GM18526 (cell line): Measurements from ENCODE around the gene CHMP6.

Experiments
- POLR2A ChIP-seq: IDR thresholded peaks from 3 replicates; pipeline ENCODE4 v1.6.1; 2011; ENCODE audit not compliant: insufficient read length; ENCODE audit errors: extremely low read depth

The CHMP6 gene

GRCh38 chr17:80992077-80992947 lies 671 bp downstream of the CHMP6 start:
- no peak for TF ChIP-seq POLR2A

- no peak for TF ChIP-seq POLR2A
Observed at GRCh38 chr17:80992948-80993624, 1.4 kb downstream of the CHMP6 start.

GRCh38 chr17:80995131-80995530 lies 3.5 kb downstream of the CHMP6 start:
- TF ChIP-seq POLR2A = no peak

GRCh38 chr17:80996422-80997305 lies 5.0 kb downstream of the CHMP6 start:
- TF ChIP-seq POLR2A = no peak

GRCh38 chr17:80997424-80998117 lies 5.9 kb downstream of the CHMP6 start:
- TF ChIP-seq POLR2A = no peak

- TF ChIP-seq POLR2A = no peak
Observed at GRCh38 chr17:80998118-80998747, 6.6 kb downstream of the CHMP6 start.

- no peak for TF ChIP-seq POLR2A
Observed at GRCh38 chr17:80998748-80999535, 7.3 kb downstream of the CHMP6 start.

GRCh38 chr17:80999536-81000333 lies 8.1 kb downstream of the CHMP6 start:
- no peak for TF ChIP-seq POLR2A

GRCh38 chr17:81000334-81000630 lies 8.6 kb downstream of the CHMP6 start:
- no peak for TF ChIP-seq POLR2A

- TF ChIP-seq POLR2A = no peak
Observed at GRCh38 chr17:81000631-81001357, 9.2 kb downstream of the CHMP6 start.

- TF ChIP-seq POLR2A = no peak
Observed at GRCh38 chr17:81002013-81002384, 10.4 kb downstream of the CHMP6 start.
